Hepatocyte (in vitro differentiated cells): ENCODE data around the gene REPS2.

Experiments
- EZH2 ChIP-seq: fragments of 200-600 bp; sonication (generic); IDR thresholded peaks from 2 replicates; pipeline ENCODE4 v1.6.1; 2016; ENCODE audit warnings: antibody characterized with exemption, mild to moderate bottlenecking, borderline replicate concordance
- TF ChIP-seq, protein P1 (sequence below): fragments of 200-600 bp; sonication (generic); IDR thresholded peaks from 2 replicates; pipeline ENCODE4 v1.5.1; 2016; ENCODE audit warnings: antibody characterized with exemption, mild to moderate bottlenecking; ENCODE audit not compliant: poor library complexity

DNA sequence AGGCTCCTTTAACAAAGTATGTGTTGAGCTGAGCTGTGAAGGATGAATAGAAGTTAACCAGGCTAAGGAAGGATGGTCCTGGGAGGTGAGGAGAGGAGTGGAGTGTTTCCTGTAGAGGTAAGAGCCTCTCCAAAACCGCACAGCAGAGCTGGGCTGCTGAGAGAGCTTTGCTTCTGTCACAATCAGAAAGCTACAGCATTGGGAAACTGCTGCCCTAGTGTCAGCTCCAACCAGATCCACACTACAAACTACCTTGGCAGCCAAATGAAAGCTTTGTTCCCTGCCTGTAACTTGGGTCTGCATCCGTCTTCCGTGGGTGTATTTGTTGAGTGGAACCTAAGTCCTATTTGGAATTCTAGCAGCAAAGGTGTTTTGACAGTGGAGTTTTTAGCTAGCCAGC lies 91.8 kb downstream of the REPS2 start:
- TF ChIP-seq, protein P1, sequence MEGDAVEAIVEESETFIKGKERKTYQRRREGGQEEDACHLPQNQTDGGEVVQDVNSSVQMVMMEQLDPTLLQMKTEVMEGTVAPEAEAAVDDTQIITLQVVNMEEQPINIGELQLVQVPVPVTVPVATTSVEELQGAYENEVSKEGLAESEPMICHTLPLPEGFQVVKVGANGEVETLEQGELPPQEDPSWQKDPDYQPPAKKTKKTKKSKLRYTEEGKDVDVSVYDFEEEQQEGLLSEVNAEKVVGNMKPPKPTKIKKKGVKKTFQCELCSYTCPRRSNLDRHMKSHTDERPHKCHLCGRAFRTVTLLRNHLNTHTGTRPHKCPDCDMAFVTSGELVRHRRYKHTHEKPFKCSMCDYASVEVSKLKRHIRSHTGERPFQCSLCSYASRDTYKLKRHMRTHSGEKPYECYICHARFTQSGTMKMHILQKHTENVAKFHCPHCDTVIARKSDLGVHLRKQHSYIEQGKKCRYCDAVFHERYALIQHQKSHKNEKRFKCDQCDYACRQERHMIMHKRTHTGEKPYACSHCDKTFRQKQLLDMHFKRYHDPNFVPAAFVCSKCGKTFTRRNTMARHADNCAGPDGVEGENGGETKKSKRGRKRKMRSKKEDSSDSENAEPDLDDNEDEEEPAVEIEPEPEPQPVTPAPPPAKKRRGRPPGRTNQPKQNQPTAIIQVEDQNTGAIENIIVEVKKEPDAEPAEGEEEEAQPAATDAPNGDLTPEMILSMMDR, result no peak
- TF ChIP-seq EZH2, result no peak
